ENCODE data around the gene CACNA1B. TPM values are rescaled to one million over a fixed set of nuclear protein-coding genes. Genes with fewer than 3 reads are reported as not detected.

CACNA1B gene
- total RNA-seq, 1 donor from 2014 or later, result under 0.01 TPM

DNA sequence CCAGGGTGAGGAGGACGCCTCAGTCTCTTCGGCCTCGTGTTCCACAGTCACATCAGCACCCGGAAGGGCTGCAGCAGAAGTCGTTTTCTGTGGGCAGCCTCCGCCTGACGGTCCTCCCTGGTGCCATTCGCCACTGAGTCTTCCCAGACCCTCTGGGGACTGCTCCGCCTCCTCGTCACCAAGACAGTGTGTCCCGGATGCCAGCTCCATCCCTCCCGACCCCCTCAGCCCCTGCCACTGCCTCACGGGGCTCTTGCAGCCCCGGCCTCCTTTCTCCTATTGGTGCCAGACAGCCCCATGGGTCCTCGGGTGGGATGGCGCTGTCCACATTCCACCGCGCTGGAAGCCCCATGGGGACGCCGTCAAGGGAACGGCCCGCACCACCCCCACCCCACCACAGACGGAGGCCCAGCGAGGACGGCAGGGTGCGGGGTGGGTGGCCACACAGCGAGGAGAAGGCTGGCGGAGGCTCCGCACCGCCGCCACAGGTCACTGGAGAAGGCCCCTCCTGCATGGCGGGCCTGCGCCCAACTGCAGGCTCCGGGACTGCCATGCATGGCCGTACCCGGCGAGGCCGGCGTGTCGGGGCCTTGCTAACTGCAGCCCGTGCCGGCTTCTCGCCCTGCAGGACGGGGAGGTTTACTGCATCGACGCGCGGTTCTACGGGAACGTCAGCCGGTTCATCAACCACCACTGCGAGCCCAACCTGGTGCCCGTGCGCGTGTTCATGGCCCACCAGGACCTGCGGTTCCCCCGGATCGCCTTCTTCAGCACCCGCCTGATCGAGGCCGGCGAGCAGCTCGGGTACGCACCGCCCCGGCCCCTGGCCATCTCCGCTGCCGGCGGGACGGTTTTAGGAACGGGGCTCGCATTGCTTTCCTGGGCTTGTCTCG is 43.6 kb upstream of the CACNA1B start:
- TF ChIP-seq, protein P1, sequence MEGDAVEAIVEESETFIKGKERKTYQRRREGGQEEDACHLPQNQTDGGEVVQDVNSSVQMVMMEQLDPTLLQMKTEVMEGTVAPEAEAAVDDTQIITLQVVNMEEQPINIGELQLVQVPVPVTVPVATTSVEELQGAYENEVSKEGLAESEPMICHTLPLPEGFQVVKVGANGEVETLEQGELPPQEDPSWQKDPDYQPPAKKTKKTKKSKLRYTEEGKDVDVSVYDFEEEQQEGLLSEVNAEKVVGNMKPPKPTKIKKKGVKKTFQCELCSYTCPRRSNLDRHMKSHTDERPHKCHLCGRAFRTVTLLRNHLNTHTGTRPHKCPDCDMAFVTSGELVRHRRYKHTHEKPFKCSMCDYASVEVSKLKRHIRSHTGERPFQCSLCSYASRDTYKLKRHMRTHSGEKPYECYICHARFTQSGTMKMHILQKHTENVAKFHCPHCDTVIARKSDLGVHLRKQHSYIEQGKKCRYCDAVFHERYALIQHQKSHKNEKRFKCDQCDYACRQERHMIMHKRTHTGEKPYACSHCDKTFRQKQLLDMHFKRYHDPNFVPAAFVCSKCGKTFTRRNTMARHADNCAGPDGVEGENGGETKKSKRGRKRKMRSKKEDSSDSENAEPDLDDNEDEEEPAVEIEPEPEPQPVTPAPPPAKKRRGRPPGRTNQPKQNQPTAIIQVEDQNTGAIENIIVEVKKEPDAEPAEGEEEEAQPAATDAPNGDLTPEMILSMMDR (conservative IDR thresholded peaks at IDR 0.05; ENCODE audit: low read depth, low read length), result no peak
- H3K4me3 ChIP-seq (ENCODE audit: low read depth, low read length), result no peak overlapping the region
- DNase-seq (ENCODE audit: low read depth), result no peak

- TF ChIP-seq, protein P1 (conservative IDR thresholded peaks at IDR 0.05; ENCODE audit: low read depth, low read length), result no peak
- no peak for DNase-seq (ENCODE audit: low read depth)
Measured at GRCh38 chr9:137834846-137835546, 42.6 kb upstream of the CACNA1B start.

DNA sequence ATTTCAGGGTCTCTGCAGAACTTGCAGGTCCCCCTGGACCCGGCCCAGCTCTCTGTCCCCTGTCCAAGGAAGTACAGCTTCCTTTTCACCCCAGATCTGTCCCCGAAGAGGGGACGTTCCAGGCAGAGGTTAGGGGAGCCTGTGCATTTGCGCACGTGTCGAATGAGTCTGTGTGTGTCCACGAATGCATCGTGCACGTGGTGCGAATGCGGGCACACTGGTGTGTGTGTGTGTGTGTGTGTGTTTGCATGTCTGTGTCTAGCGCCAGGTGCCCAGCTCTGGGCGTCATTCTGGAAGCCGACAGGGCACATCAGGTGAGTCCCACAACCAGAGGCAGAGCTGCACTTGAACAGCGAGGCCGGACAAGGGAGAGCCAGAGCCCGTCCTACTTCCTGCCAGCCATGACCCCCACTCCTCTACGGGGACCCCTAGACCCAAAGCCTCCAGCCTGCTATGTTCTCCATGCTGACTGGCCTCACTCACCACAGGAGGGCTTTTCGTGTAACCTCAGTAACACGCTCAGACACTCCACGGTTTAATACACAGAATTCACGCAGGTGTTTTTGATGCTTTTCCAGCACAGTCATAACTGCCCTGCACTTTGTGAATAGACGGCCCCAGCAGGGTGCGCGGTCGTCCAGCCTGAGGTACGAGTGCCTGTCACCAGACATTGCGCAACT is 41.3 kb upstream of the CACNA1B start:
- no peak for DNase-seq (ENCODE audit: low read depth)
- H3K4me3 ChIP-seq (ENCODE audit: low read depth, low read length), result no peak overlapping the region
- TF ChIP-seq, protein P1 (conservative IDR thresholded peaks at IDR 0.05; ENCODE audit: low read depth, low read length), result no peak

More at GRCh38 chr9:137834846-137835546, 42.6 kb upstream of the CACNA1B start:
- H3K4me3 ChIP-seq (ENCODE audit: low read depth, low read length), result no peak overlapping the region

DNA sequence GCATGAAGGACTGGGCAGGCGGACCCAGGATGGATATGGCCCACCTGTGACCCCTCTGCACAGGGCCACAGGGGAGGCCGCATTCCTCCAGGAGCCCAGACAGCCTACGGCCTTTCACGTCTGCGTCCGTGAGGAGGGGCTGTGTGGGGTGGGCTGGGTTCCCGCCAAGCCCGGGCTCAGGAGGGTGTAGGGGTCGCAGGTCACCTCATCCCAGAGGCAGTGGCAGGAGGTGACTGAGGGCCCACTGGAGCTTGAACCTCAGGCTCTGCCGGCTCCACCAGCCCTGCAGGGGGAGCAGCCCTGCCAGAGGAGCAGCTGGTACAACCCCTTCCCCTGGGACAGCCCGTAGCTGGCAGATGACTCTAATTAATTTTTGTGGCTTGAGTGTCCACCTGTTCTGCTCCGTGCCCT is 40.7 kb upstream of the CACNA1B start:
- H3K4me3 ChIP-seq (ENCODE audit: low read depth, low read length), result no peak overlapping the region
- TF ChIP-seq, protein P1 (conservative IDR thresholded peaks at IDR 0.05; ENCODE audit: low read depth, low read length), result no peak
- DNase-seq (ENCODE audit: low read depth), result no peak

DNA sequence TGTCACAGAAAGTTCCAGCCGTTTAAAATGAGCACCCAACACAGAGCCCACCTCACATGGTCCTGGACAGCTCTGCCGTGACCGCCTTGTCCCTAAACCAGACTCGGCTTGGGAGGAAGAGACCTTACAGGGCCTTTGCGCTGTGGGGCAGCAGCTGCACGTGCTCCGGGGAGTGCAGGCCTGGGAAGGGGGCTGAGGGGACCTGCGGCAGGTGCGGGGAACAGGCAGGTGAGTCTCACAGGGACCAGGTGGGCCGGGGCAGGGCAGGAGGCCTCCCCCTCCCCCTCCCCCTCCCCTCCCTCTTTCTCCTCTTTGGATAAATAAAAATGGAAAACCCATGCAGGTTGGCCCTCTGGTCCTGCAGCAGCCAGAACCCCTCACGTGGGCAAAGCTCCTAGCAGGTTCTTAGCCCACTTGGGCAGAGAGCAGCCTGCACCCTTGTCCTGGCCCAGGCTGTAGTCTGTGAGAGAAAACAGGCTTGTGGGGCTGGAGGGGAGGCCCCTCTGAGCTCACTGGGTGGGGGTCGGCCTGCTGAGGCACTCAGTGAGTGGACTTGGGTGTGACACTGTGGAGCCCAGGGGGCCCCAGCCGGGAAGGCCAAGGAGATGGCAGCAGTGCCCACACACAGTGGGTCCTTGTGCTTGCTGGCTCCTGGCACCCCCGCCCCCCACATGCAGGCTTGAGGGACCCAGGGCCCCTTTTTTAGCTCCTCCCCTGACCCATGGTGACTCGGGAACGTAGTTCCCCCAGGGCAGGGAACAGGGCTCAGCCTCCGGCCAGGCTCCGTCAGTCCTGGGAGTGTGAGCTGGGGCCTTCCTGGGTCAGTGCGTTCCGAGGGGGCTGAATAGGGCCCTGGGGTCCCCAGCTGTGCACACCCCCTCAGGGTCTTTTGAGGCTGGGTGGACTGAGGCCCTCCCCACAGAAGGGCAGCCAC is 40.0 kb upstream of the CACNA1B start:
- DNase-seq (ENCODE audit: low read depth), result no peak
- TF ChIP-seq, protein P1 (conservative IDR thresholded peaks at IDR 0.05; ENCODE audit: low read depth, low read length), result no peak
- H3K4me3 ChIP-seq (ENCODE audit: low read depth, low read length), result no peak overlapping the region

GRCh38 chr9:137838576-137838975 is 39.0 kb upstream of the CACNA1B start:
- H3K4me3 ChIP-seq (ENCODE audit: low read depth, low read length), result no peak overlapping the region
- no peak for DNase-seq (ENCODE audit: low read depth)
- TF ChIP-seq, protein P1 (conservative IDR thresholded peaks at IDR 0.05; ENCODE audit: low read depth, low read length), result no peak
